PC-3 (cell line): ENCODE results near the gene SFXN4. TPM values are rescaled to one million over a fixed set of nuclear protein-coding genes. Genes with fewer than 3 reads are reported as not detected.

ENCODE experiments used
- ATAC-seq: fragments of 200-7000 bp; cut with Tn5 transposase; 2 replicates; pipeline ENCODE4 v1.9.1; 2020; ENCODE audit warnings: mild to moderate bottlenecking, moderate library complexity
- BruUV-seq: library from RNA; stranded (reverse); fragments of 400-500 nt; replicated peaks from 2 replicates; lab custom pipeline; 2021; lab: Mats Ljungman, UMichigan
- CTCF ChIA-PET: fragments of 300-600 bp; sonication (Branson Sonifier 250); formaldehyde crosslinking; loops from one replicate; lab custom pipeline; 2022; ENCODE audit warnings: antibody characterized with exemption; lab: Charles Lee
- POLR2A ChIA-PET: fragments of 300-600 bp; sonication (Branson Sonifier 250); formaldehyde crosslinking; loops from one replicate; lab custom pipeline; 2022; ENCODE audit warnings: antibody characterized with exemption; ENCODE audit not compliant: unreplicated experiment; lab: Charles Lee
- DNase-seq: peaks from one replicate; pipeline ENCODE4 v3.0.0-alpha.2; 2015
- H2AFZ ChIP-seq: fragments of 300-600 bp; sonication (generic); 2 replicates; pipeline ENCODE4 v1.6.0; 2016; ENCODE audit warnings: antibody characterized with exemption, low read length
- H3F3A ChIP-seq: fragments of 300-600 bp; sonication (generic); one replicate; pipeline ENCODE4 v1.6.0; 2017; ENCODE audit warnings: antibody characterized with exemption, low read length, control low read depth, mild to moderate bottlenecking; ENCODE audit not compliant: unreplicated experiment
- H3K27ac ChIP-seq: fragments of 300-600 bp; sonication (generic); 2 replicates; pipeline ENCODE4 v1.5.1; 2016; ENCODE audit warnings: mild to moderate bottlenecking, low read length
- H3K27me3 ChIP-seq: fragments of 300-600 bp; sonication (generic); 2 replicates; pipeline ENCODE4 v1.6.1; 2016; ENCODE audit warnings: low read length, mixed read lengths
- H3K36me3 ChIP-seq: fragments of 300-600 bp; sonication (generic); 2 replicates; pipeline ENCODE4 v1.6.1; 2016; ENCODE audit warnings: low read depth, mixed run types, low read length, mixed read lengths
- H3K4me1 ChIP-seq: fragments of 300-600 bp; sonication (generic); 2 replicates; pipeline ENCODE4 v1.5.1; 2016; ENCODE audit warnings: low read length; ENCODE audit not compliant: insufficient read depth
- H3K4me2 ChIP-seq: fragments of 300-600 bp; sonication (generic); 2 replicates; pipeline ENCODE4 v1.6.0; 2016; ENCODE audit warnings: low read length
- H3K4me3 ChIP-seq: fragments of 300-600 bp; sonication (generic); 2 replicates; pipeline ENCODE4 v1.5.1; 2016; ENCODE audit warnings: mild to moderate bottlenecking, low read length, mixed read lengths
- H3K79me2 ChIP-seq: fragments of 300-600 bp; sonication (generic); 2 replicates; pipeline ENCODE4 v1.6.1; 2017; ENCODE audit warnings: low read length, mixed read lengths
- H3K9ac ChIP-seq: fragments of 300-600 bp; sonication (generic); 2 replicates; pipeline ENCODE4 v1.6.0; 2016; ENCODE audit warnings: mild to moderate bottlenecking, low read length
- H3K9me2 ChIP-seq: fragments of 300-600 bp; sonication (generic); replicated peaks from 2 replicates; pipeline ENCODE4 v1.6.1; 2016; ENCODE audit warnings: mixed run types, low read length, mixed read lengths
- H3K9me3 ChIP-seq: fragments of 300-600 bp; sonication (generic); 2 replicates; pipeline ENCODE4 v1.6.1; 2016; ENCODE audit warnings: low read length, mixed read lengths
- H4K20me1 ChIP-seq: fragments of 300-600 bp; sonication (generic); 2 replicates; pipeline ENCODE4 v1.6.1; 2016; ENCODE audit warnings: low read length, mixed read lengths
- EZH2 ChIP-seq: fragments of 300-600 bp; sonication (generic); IDR thresholded peaks from one replicate; pipeline ENCODE4 v1.6.1; 2017; ENCODE audit warnings: antibody characterized with exemption, mild to moderate bottlenecking, low read length; ENCODE audit not compliant: unreplicated experiment
- EZH2phosphoT487 ChIP-seq: fragments of 300-600 bp; sonication (generic); IDR thresholded peaks from 2 replicates; pipeline ENCODE4 v1.6.1; 2018; ENCODE audit warnings: mild to moderate bottlenecking, antibody characterized with exemption, low read length, borderline replicate concordance
- intact Hi-C: fragments of 100-400 bp; cut with micrococcal nuclease; formaldehyde crosslinking; loops from 2 replicates; pipeline ENCODE4 v1.9.0; 2023
- total RNA-seq: library from RNA; depleted of rRNA; stranded (reverse); fragments of >200 nt; gene quantifications from 2 replicates; pipeline ENCODE4 v1.2.3, GENCODE V29; 2014
- TF ChIP-seq, protein P1 (sequence below): fragments of 300-600 bp; sonication (generic); conservative IDR thresholded peaks from 2 replicates; pipeline ENCODE4 v1.5.1; 2017; ENCODE audit warnings: antibody characterized with exemption, low read depth, mild to moderate bottlenecking, low read length

Gene SFXN4
- total RNA-seq, 1 experiment from 2014 or later: 32.8 TPM

DNA sequence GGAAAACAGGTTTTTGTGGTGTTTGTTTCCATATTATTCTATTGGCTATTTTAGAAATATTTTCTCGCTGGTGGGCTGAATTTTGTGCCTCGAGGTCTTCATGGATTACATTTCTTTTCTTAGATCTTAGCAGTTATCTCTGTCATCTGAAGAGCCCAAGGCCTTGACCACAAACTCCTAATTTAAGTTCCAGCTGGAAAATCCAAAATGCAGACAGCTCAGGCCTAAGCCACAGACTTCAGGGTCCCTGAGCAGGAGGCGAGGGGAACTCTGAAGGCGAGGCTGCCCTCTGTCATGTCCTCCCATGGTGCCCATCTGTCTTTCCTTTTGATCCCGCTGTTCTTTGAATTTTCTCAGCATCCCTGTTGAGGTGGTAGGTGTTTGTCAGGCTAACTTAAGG lies 47.3 kb downstream of the SFXN4 start:
- Histone ChIP-seq H3K4me1 (peaks cover 5% of the 10 kb centered on the region; the same call in 1 of the 2 replicates), H3K36me3 (no peaks in the 10 kb centered on the region), H3K9me3 (no peaks in the 10 kb centered on the region), H3K9ac (no peak overlapping the region), H3F3A (no peaks in the 10 kb centered on the region), H2AFZ (no peak overlapping the region), H4K20me1 (no peaks in the 10 kb centered on the region), H3K27me3 (no peaks in the 10 kb centered on the region), H3K9me2 (no peaks in the 10 kb centered on the region), H3K4me2 (no peak overlapping the region), H3K27ac (no peak overlapping the region), H3K79me2 (no peaks in the 10 kb centered on the region), H3K4me3 (no peak overlapping the region)
- intact Hi-C loops: no loop called here
- TF ChIP-seq EZH2 (no peak), EZH2phosphoT487 (no peak)
- TF ChIP-seq, protein P1, sequence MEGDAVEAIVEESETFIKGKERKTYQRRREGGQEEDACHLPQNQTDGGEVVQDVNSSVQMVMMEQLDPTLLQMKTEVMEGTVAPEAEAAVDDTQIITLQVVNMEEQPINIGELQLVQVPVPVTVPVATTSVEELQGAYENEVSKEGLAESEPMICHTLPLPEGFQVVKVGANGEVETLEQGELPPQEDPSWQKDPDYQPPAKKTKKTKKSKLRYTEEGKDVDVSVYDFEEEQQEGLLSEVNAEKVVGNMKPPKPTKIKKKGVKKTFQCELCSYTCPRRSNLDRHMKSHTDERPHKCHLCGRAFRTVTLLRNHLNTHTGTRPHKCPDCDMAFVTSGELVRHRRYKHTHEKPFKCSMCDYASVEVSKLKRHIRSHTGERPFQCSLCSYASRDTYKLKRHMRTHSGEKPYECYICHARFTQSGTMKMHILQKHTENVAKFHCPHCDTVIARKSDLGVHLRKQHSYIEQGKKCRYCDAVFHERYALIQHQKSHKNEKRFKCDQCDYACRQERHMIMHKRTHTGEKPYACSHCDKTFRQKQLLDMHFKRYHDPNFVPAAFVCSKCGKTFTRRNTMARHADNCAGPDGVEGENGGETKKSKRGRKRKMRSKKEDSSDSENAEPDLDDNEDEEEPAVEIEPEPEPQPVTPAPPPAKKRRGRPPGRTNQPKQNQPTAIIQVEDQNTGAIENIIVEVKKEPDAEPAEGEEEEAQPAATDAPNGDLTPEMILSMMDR: no peak
- CTCF ChIA-PET: no interaction called here
- POLR2A ChIA-PET: no interaction called here
- no peak for ATAC-seq
- BruUV-seq: no TSS peak
- DNase-seq: no peak

DNA sequence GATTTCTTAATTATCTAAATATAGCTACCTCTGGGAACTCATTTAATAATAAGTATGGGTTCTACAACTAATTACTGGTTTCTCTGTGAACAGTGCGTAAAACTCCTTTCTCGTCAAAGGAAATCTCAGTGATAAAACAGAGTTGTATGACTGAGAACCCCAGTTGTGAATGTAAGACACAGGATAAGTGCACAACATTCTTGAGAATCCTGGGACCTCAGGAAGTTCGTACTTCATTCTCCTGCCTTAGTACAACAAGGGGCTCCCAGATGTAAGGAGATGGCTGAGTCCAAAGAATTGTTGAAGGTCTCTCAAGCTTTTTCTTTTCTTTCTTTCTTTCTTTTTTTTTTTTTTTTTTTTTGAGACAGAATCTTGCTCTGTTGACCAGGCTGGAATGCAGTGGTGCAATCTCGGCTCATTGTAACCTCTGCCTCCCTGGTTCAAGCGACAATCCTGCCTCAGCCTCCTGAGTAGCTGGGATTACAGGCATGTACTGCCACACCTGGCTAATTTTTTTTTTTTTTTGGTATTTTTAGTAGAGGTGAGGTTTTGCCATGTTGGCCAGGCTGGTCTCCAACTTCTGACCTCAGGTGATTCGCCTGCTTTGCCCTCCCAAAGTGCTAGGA lies 49.1 kb downstream of the SFXN4 start:
- ChIA-PET CTCF (no interaction called here), POLR2A (no interaction called here)
- Histone ChIP-seq H3K27ac (no peak overlapping the region), H3K4me2 (no peak overlapping the region), H3K4me3 (no peak overlapping the region), H3K9me2 (no peaks in the 10 kb centered on the region), H3K79me2 (no peaks in the 10 kb centered on the region), H3K9ac (no peak overlapping the region), H4K20me1 (no peaks in the 10 kb centered on the region), H3K36me3 (no peaks in the 10 kb centered on the region; the same call in 1 of the 2 replicates), H3F3A (no peaks in the 10 kb centered on the region), H3K9me3 (no peaks in the 10 kb centered on the region), H3K27me3 (no peaks in the 10 kb centered on the region), H2AFZ (no peak overlapping the region), H3K4me1 (peaks cover 5% of the 10 kb centered on the region; the same call in 1 of the 2 replicates)
- ATAC-seq (no peak), DNase-seq (no peak)
- TF ChIP-seq EZH2phosphoT487: no peak
- TF ChIP-seq EZH2: no peak
- TF ChIP-seq, protein P1: no peak
- intact Hi-C loops: no loop called here
- no TSS peak for BruUV-seq

DNA sequence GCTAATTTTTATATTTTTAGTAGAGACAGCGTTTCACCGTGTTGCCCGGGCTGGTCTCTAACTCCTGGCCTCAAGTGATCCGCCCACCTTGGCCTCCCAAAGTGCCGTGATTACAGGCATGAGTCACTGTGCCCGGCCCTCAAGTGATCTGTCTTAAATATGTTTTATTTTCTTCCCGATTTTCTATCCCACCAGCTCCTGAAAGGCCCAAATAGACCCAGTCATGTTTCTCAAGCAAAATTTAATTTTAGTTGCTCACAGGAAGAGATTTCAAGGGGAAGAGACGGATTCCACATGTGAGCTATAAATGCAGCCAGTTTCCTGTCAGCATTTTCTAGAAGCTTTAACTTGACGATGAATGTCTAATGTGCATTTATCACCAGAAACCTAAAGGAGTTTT lies 49.6 kb downstream of the SFXN4 start:
- TF ChIP-seq EZH2: no peak
- no peak for TF ChIP-seq EZH2phosphoT487
- TF ChIP-seq, protein P1: no peak
- no peaks in the 10 kb centered on the region for H3F3A ChIP-seq
- H3K36me3 ChIP-seq: no peaks in the 10 kb centered on the region; the same call in 1 of the 2 replicates
- no peaks in the 10 kb centered on the region for H3K9me3 ChIP-seq
- H3K27ac ChIP-seq: no peak overlapping the region
- no peak for ATAC-seq
- H3K4me2 ChIP-seq: no peak overlapping the region
- H3K9ac ChIP-seq: no peak overlapping the region
- intact Hi-C loops: no loop called here
- H3K27me3 ChIP-seq: no peaks in the 10 kb centered on the region
- H3K79me2 ChIP-seq: no peaks in the 10 kb centered on the region
- ChIA-PET CTCF (no interaction called here), POLR2A (no interaction called here)
- no peak for DNase-seq
- no TSS peak for BruUV-seq
- H4K20me1 ChIP-seq: no peaks in the 10 kb centered on the region
- peaks cover 5% of the 10 kb centered on the region; the same call in 1 of the 2 replicates for H3K4me1 ChIP-seq
- H3K4me3 ChIP-seq: no peak overlapping the region
- no peak overlapping the region for H2AFZ ChIP-seq
- no peaks in the 10 kb centered on the region for H3K9me2 ChIP-seq
